Posterior cingulate gyrus (tissue), 11 donors: Measurements from ENCODE around the gene EID2B.

Experiments
- DNase-seq, 10 donors: peaks; one replicate each; pipeline versions ENCODE4 v3.0.0 to v3.0.0-alpha.2; 2020 to 2021; ENCODE audit warnings: mixed read lengths in 3 of 10
- intact Hi-C: fragments of 100-400 bp; cut with DNase I; formaldehyde crosslinking; loops from one replicate; pipeline ENCODE4 v1.15.1; 2023

Gene EID2B

DNA sequence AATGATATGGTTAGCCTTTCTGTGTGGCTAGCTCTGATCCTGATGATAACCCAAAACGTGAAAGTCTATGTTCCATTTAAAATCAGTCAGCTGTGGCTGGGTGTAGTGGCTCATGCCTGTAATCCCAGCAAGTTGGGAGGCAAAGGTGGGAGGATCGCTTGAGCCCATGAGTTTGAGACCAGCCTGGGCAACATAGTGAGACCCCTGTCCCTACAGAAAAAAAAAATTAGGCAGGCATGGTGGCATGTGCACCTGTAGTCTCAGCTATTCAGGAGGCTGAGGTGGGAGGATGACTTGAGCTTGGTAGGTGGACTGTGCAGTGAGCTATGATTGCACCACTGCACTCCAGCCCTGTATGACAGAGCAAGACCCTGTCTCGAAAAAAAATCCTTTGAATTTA lies 1.1 kb upstream of the EID2B start:
- intact Hi-C loops = loop anchor here (2.0 to 5.0 kb wide), 2 partner anchors 53 to 91 kb away; partner anchors contain the start of gene TIMM50
- DNase-seq = no peak

DNA sequence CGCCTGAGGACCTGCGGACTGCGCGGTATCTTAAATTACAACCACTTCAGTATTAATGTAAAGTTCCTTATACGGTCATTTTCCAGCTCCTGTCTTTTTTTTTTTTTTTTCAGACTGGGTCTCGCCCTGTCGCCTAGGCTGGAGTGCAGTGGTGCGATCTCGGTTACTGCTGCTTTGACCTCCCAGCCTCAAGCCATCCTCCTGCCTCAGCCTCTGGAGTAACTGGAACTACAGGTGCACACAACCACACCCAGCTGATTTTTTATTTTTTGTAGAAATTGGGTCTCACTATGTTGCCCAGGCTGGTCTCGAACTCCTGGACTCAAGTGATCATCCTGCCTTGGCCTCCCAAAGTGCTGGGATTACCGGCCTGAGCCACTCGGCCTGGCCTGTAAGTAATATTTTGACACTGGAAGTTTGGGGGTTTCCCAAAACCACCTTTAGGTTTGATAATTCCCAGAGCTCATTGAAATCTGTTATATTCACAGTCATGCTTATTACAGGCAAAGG lies 406 bp upstream of the EID2B start:
- intact Hi-C loops = loop anchor here (2.0 to 5.0 kb wide), 2 partner anchors 52 to 91 kb away; partner anchors contain the start of gene TIMM50

DNA sequence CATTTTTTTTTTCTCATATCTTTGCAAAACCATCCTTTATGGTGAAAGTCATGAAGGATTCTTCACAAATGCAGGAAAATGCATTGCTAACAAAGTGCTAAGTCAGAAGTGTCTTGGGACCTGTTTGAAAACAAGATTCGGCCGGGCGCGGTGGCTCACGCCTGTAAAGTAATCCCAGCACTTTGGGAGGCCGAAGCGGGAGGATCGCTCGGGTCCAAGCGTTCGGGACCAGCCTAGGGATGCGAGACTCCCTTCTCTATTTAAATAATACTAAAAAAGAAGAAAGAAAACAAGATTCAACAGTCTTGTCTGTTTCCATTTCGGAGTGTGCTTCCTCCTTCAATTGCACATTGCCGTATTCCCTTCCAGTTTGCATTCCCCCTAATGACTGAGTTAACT lies 819 bp downstream of the EID2B start:
- DNase-seq = peak in 1 of 10 donors; percentile 77
- intact Hi-C loops = loop anchor here (1.0 to 5.0 kb wide), 4 partner anchors 7 to 135 kb away; partner anchors contain the start of gene TIMM50

More for the DNA sequence above, 406 bp upstream of the EID2B start:
- no peak for DNase-seq

DNA sequence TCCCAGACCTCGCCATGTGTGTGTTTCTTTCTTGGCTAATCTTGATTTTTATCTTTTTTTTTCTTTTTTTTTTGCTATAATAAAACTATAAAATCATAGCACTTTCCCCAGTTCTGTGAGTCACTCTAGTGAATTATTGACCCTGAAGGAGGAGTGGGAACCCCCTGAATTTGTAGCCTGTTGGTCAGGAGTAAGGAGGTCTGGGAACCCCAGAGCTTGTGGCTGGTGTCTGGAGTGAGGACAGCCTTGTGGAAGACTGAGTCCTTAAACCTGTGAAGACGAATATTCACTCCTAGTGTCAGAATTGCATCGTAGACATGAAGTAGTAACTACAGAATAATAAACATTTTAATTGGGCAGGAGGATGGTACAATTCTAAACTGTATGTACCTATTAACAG lies 7.4 kb downstream of the EID2B start:
- no peak for DNase-seq
- intact Hi-C loops = no loop called here

DNA sequence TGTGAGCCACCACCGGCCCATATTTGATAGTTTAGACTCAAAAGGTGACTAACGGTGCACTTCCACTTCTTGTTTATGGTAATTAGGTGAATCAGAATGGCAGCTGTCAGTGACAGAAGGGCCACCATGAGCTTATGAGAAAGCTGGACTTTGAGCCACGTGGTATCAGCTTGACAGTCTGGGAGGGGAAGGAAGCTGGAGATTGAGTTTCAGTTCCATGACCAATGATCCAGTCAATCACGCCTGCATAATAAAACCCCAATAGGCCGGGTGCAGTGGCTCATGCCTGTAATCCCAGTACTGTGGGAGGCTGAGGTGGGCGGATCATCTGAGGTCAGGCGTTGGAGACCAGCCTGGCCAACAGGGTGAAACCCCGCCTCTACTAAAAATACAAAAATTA lies 8.2 kb downstream of the EID2B start:
- intact Hi-C loops = no loop called here
- no peak for DNase-seq

DNA sequence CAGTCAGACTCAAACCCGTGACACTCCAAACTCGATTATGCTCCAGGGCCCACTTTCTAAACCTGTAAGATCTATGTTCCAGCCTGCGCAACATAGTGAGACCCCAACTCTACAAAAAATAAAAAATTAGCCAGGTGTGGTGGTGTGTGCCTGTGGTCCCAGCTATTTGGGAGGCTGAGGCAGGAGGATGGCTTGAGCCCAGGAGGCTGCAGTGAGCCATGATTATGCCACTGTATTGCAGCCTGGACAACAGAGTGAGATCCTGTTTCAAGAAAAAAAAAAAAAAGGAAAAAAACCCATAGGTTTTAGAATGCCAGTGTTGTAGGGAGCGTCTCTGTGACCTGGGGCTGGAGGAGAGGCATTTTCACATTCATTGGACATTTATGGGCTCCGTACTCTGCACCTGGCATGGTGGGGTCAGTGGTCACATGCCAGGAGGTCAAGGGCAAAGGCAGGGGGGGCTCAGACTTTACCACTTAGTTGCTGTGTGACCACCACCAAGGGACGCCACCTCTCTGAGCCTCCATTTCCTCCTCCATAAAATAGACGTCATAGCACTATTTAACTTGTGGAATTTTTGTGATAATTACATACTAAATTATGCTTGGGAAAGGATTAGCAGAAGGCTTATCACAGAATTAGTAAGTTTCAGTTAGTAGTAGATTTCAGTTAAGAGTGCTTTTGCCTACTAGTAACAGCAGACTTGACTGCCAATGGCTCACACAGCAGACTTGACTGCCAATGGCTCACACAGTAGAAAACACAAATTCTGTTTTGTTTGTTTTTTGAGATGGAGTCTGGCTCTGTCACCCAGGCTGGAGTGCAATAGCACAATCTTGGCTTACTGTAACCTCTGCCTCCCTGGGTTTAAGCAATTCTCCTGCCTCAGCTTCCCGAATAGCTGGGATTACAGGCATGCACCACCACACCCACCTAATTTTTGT lies 11.8 kb downstream of the EID2B start:
- DNase-seq = peak in 1 of 10 donors; percentile 11
- intact Hi-C loops = no loop called here

DNA sequence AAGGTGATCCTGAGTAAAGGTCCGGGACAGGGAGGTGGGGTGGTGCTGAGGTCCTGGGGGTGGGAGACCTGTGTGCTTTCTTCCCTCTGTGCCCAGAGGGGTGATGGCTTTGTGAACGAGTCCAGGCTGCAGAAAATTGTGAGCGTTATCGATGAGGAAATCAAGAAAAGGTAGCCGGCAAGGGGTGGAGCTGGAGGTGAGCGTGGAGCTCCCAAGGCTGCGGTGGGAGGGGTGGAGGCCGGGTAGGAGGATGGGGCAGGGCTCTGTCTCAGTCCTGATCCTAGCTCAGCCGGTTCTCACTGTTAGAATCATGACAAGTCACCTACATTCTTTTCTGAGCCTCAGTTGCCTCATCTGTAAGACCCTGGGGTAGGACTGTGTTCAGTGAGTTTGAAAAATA lies 13.7 kb downstream of the EID2B start:
- intact Hi-C loops = no loop called here
- peak in 3 of 10 donors; percentile 39 to 53 (median 46) for DNase-seq

DNA sequence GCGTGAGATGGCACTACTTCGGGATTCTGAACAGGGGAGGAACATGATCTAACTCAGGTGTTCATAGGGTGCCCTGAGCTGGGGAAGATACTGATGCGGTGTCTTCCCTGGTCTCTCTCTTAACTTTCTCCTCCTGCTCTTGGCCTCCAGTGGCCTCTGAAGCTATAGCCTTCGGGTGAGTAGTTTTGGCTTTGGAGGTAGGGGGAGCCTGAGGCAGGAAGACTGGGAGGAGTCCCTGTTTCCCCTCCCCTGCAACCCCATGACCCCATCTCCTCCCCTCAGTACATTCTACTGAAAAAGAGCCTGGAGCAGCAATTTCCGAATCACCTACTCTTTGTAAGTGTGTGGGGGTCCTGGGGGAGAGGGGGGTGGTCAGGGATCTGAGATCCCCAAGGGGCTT lies 14.2 kb downstream of the EID2B start:
- intact Hi-C loops = no loop called here

DNA sequence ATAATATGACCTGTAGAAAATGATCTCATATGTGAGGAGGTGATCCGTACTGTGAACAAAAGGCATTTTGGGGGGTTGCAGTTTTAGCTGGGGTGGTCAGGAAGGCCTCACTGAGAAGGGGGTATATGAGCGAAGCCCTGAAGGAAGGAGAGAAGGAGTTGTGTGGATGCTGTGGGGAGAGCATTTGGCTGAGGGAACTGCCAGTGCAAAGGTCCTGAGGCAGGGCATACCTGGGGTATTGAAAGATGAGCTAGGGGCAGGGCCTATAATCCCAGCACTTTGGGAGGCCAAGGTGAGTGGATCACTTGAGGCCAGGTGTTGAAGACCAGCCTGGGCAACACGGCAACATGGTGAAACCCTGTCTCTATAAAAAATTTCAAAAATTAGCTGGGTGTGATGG lies 15.2 kb downstream of the EID2B start:
- peak in 1 of 10 donors; percentile 4 for DNase-seq
- intact Hi-C loops = no loop called here

More for the DNA sequence above, 14.2 kb downstream of the EID2B start:
- DNase-seq = no peak

DNA sequence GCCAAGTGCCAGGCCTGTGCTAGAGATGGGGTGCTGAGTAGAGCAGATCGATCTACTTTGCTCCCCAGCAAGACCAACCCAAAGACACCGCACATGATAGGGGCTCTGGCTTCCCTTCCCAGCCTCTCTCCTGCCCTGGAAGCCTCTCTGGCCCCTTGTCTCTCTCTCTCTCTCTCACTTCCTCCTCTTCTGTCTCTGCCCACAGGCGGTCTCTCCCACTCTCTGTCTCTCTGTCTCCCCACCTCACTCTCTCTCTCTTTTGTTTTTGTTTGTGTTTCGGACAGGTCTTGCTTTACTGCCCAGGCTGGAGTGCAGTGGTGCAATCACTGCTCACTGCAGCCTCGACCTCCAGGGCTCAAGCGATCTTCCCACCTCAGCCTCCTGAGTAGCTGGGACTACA lies 16.4 kb downstream of the EID2B start:
- DNase-seq = peak in 1 of 10 donors; percentile 26
- intact Hi-C loops = no loop called here

DNA sequence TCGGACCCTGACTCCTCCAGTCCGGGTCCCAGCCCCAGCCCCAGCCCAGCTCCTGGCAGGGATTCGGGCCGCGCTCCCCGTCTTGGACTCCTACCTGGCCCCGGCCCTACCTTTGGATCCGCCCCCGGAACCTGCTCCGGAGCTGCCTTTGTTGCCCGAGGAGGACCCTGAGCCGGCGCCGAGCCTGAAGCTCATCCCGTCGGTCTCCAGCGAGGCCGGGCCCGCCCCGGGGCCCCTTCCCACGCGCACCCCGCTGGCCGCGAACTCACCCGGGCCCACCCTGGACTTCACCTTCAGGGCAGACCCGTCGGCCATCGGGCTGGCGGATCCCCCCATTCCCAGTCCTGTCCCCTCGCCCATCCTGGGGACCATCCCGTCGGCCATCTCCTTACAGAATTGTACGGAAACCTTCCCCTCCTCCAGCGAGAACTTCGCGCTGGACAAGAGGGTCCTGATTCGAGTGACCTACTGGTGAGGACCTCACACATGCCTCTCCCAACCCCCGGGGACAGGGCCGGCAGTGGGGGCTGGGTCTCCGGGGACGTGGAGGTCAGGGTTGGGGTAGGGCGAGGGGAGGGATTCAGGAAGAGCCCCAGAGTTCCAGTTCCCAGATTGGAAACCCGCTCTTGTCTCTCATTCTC lies 17.0 kb downstream of the EID2B start:
- intact Hi-C loops = no loop called here
- peak in 3 of 10 donors; percentile 67 to 79 (median 68) for DNase-seq

DNA sequence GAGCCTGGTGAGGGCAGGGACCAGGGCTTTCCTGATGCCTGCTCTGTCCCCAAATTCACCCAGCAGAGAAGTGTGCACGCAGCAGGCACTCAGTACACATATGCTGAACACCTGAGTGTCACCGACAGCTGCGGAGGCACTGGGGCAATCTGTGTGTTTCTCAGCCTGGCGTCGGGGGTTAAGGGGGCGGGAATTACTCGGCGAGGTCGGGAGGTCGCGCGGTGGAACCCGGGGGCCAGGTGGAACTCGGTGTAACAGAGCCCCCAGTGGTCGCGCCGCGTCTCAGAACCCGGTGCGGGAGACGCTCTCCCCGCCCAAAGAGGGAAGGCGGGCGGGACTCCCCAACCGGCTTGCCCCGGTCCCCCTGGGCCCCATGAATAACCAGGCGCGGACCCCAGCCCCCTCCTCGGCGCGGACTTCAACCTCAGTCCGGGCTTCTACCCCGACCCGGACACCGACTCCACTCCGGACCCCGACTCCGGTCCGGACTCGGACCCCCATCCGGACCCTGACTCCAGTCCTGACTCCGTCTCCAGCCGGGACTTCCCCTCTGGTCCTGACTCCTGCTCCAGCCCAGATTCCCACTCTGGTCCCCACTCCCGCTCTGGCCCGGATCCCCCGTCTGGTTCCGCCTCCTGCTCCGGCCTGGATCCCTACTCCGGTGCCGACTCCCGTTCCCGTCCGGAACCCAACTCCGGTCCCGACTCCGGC lies 17.7 kb downstream of the EID2B start, which contains the start of gene SELENOV:
SELENOV (plus strand) TSS at position 300 of the 711 bp plus-strand sequence; CDS start at position 374, 74 bp downstream.
- peak in 3 of 10 donors; percentile 70 to 84 (median 78) for DNase-seq
- intact Hi-C loops = no loop called here

DNA sequence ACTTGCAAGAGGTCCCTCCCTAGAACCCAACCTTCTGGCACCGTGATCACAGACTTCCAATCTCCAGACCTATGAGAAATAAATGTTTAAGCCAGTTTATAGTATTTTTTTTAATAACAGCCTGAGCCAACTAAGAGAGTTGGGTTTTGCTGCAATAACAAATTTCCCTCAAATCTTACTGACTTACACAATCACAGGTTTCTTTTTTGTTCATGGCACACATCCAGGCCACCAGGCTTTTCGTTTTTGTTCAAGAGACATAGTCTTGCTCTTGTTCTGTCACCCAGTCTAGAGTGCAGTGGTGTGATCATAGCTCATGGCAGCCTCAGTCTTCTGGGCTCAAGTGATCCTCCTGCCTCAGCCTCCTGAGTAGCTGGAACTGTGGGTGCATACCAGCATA lies 19.7 kb downstream of the EID2B start:
- intact Hi-C loops = no loop called here
- peak in 1 of 10 donors; percentile 17 for DNase-seq

DNA sequence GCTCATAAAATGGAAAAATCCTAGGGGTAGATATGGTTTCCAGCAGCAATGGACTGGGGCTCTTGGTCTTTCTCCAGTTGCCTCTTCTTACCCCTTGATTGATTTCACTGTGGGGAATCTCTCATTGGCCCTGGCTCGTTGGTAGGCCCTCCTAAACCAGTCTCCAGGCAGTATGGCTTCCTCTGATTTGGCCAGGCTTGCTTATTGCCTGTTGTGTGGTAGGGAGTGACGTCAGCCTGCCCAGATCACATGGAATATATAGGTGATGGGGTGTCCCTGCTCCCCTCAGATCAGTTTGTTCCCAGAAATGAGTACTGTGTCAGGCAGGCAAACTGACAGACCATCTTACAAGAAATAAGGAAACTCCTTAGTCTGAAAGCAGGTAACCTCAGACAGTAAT lies 23.4 kb downstream of the EID2B start:
- intact Hi-C loops = no loop called here
- DNase-seq = no peak

DNA sequence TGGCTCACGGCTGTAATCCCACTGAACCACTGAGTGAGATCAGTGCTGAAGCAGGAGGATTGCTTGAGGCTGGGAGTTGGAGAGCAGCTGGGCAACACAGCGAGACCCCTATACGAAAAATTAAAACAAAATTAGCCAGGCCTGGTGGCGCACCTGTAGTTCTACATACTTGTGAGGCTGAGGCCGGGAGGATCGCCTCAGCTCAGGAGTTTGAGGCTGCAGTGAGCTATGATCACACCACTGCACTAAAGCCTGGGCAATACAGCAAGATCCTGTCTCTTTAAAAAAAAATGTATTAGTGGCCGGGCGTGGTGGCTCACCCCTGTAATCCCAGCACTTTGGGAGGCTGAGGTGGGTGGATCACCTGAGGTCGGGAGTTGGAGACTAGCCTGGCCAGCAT lies 24.0 kb downstream of the EID2B start:
- intact Hi-C loops = no loop called here
- DNase-seq = no peak

DNA sequence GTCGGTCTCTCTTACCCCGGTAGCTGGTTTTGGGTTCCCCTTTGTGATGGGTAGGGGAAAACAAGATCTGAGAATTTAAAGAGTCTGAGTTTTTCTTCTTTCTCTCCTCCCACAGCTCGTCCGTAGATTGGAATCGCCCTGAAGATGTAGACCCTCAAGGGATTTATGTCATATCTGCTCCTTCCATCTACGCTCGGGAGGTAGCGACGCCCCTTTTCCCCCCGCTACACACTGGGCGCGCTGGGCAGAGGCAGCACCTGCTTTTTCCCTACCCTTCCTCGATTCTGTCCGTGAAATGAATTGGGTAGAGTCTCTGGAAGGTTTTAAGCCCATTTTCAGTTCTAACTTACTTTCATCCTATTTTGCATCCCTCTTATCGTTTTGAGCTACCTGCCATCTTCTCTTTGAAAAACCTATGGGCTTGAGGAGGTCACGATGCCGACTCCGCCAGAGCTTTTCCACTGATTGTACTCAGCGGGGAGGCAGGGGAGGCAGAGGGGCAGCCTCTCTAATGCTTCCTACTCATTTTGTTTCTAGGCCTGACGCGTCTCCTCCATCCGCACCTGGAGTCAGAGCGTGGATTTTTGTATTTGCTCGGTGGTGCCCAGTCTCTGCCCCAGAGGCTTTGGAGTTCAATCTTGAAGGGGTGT lies 24.8 kb downstream of the EID2B start:
- intact Hi-C loops = no loop called here

DNA sequence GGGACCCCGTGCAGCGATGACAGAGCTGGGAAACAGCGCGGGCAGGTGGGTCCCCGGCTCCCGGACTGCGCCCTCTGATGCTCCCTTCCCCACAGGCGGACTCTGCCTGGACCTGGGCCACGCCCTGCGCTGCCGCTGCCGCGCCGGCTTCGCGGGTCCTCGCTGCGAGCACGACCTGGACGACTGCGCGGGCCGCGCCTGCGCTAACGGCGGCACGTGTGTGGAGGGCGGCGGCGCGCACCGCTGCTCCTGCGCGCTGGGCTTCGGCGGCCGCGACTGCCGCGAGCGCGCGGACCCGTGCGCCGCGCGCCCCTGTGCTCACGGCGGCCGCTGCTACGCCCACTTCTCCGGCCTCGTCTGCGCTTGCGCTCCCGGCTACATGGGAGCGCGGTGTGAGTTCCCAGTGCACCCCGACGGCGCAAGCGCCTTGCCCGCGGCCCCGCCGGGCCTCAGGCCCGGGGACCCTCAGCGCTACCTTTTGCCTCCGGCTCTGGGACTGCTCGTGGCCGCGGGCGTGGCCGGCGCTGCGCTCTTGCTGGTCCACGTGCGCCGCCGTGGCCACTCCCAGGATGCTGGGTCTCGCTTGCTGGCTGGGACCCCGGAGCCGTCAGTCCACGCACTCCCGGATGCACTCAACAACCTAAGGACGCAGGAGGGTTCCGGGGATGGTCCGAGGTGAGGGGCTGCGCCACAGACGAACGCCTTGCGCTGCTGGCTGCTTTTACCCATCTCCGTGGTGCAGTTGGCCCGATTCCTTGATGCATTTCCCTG lies 25.5 kb downstream of the EID2B start:
- peak in 7 of 10 donors; percentile 25 to 91 (median 49) for DNase-seq
- intact Hi-C loops = no loop called here

More for the DNA sequence above, 24.8 kb downstream of the EID2B start:
- no peak for DNase-seq

DNA sequence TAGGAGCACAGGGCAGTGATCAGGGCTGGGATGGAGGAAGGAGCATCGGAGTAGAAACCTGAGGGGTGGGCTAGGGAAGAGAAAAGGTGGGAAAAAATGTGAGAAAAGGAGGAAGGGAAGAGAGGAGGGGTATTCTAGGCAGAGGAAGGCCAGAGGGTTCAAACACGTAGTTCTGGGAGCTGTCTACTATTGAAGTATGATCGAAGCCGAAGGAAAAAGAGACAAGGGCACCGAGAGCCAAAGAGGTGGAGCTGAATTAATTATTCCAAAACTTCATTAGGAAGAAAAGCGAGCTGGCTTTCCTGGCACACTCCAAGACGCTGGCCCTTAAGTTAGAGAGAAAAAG lies 26.1 kb downstream of the EID2B start:
- no peak for DNase-seq
- intact Hi-C loops = no loop called here
